Measurements from ENCODE around the gene DLGAP4. TPM values are rescaled to one million over a fixed set of nuclear protein-coding genes. Genes with fewer than 3 reads are reported as not detected.

Gene DLGAP4
- total and polyA plus RNA-seq, 9 of the 15 experiments (the other 6 are each of a cell fraction or from before 2014, with no cell fraction given) = 0.31 to 34.1 (median 4.5) TPM

DNA sequence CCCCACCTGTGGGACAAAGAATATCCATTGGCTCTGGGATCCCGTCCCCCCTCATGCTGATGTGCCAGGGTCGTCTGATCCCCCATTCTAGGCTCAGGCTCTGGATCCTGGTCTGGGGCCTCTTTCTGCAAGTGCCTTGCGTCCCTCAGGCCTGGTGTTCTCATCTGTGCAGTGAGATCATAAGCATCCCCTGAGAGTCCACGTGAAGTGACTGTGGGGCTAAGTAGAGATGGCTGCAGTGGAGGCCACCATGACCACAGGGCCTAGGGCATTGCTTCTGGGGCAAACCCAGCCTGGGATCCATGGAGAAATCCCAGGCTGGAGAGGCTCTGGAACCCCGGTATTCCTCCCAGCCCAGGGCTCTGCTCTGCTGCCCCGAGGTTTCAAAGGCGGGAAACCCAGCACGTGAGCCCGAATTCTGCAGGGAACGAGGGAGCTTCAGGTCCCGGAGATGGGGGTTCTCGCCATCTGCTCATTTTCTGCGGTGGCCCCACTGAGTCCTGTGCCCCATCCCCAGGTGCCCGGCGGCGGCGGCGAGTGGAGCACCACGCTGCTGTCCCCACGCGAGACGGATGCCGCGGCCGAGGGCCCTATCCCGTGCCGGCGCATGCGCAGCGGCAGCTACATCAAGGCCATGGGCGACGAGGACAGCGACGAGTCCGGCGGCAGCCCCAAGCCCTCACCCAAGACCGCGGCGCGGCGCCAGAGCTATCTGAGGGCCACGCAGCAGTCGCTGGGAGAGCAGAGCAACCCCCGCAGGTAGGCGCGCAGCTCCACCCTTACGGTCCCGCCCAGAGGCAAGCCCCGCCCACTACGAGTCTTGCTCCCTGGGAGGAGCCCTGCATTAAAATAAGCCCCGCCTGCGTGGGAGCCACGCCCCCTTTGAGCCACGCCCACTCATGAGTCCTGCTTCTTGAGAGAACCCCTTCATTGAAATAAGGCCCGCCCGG is 129.7 kb downstream of the DLGAP4 start (continued):
- TF ChIP-seq, protein P1, sequence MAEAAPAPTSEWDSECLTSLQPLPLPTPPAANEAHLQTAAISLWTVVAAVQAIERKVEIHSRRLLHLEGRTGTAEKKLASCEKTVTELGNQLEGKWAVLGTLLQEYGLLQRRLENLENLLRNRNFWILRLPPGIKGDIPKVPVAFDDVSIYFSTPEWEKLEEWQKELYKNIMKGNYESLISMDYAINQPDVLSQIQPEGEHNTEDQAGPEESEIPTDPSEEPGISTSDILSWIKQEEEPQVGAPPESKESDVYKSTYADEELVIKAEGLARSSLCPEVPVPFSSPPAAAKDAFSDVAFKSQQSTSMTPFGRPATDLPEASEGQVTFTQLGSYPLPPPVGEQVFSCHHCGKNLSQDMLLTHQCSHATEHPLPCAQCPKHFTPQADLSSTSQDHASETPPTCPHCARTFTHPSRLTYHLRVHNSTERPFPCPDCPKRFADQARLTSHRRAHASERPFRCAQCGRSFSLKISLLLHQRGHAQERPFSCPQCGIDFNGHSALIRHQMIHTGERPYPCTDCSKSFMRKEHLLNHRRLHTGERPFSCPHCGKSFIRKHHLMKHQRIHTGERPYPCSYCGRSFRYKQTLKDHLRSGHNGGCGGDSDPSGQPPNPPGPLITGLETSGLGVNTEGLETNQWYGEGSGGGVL (CRISPR knock-in tag; IDR thresholded peaks at IDR 0.05) = no peak
- no peak for TF ChIP-seq ZNF778 (CRISPR knock-in tag; IDR thresholded peaks at IDR 0.05)
- TF ChIP-seq POLR2B (IDR thresholded peaks at IDR 0.05; ENCODE audit: low read depth, partially characterized antibody) = no peak
- TF ChIP-seq SAFB2 (IDR thresholded peaks at IDR 0.05; ENCODE audit: borderline replicate concordance, low read depth, low read length, severe bottlenecking) = no peak
- TF ChIP-seq MCM5 (IDR thresholded peaks at IDR 0.05; ENCODE audit: low read depth) = no peak
- TF ChIP-seq EP400 (IDR thresholded peaks at IDR 0.05) = no peak
- peak; percentile 76; the same call in 1 of the 2 replicates for TF ChIP-seq RB1 (IDR thresholded peaks at IDR 0.05; ENCODE audit: low read depth)
- TF ChIP-seq, protein P2, sequence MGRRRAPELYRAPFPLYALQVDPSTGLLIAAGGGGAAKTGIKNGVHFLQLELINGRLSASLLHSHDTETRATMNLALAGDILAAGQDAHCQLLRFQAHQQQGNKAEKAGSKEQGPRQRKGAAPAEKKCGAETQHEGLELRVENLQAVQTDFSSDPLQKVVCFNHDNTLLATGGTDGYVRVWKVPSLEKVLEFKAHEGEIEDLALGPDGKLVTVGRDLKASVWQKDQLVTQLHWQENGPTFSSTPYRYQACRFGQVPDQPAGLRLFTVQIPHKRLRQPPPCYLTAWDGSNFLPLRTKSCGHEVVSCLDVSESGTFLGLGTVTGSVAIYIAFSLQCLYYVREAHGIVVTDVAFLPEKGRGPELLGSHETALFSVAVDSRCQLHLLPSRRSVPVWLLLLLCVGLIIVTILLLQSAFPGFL (CRISPR knock-in tag; IDR thresholded peaks at IDR 0.05) = no peak
- no peak for TF ChIP-seq RFX1 (IDR thresholded peaks at IDR 0.05)
- TF ChIP-seq ATF1 (CRISPR knock-in tag; IDR thresholded peaks at IDR 0.05) = no peak
- TF ChIP-seq ATF1 (tag; IDR thresholded peaks at IDR 0.05) = peak; percentile 56
- no peak for TF ChIP-seq GATAD2A (IDR thresholded peaks at IDR 0.05)
- no peak for TF ChIP-seq ZNF444 (CRISPR knock-in tag; IDR thresholded peaks at IDR 0.05)
- TF ChIP-seq RAD51 (IDR thresholded peaks at IDR 0.05; ENCODE audit: borderline replicate concordance, low read depth) = no peak
- TF ChIP-seq CBFB (CRISPR knock-in tag; IDR thresholded peaks at IDR 0.05) = no peak
- TF ChIP-seq, protein P3, sequence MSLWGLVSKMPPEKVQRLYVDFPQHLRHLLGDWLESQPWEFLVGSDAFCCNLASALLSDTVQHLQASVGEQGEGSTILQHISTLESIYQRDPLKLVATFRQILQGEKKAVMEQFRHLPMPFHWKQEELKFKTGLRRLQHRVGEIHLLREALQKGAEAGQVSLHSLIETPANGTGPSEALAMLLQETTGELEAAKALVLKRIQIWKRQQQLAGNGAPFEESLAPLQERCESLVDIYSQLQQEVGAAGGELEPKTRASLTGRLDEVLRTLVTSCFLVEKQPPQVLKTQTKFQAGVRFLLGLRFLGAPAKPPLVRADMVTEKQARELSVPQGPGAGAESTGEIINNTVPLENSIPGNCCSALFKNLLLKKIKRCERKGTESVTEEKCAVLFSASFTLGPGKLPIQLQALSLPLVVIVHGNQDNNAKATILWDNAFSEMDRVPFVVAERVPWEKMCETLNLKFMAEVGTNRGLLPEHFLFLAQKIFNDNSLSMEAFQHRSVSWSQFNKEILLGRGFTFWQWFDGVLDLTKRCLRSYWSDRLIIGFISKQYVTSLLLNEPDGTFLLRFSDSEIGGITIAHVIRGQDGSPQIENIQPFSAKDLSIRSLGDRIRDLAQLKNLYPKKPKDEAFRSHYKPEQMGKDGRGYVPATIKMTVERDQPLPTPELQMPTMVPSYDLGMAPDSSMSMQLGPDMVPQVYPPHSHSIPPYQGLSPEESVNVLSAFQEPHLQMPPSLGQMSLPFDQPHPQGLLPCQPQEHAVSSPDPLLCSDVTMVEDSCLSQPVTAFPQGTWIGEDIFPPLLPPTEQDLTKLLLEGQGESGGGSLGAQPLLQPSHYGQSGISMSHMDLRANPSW (CRISPR knock-in tag; IDR thresholded peaks at IDR 0.05) = no peak
- no peak for TF ChIP-seq PHF20 (IDR thresholded peaks at IDR 0.05; ENCODE audit: partially characterized antibody)
- TF ChIP-seq NEUROD1 (IDR thresholded peaks at IDR 0.05; ENCODE audit: borderline replicate concordance, low read depth, low read length, partially characterized antibody) = no peak
- TF ChIP-seq RBM14 (IDR thresholded peaks at IDR 0.05; ENCODE audit: borderline replicate concordance, insufficient read depth, low read depth, low read length) = no peak
- TF ChIP-seq JUNB (CRISPR knock-in tag; conservative IDR thresholded peaks at IDR 0.05) = no peak
- no peak for TF ChIP-seq TRIM24 (IDR thresholded peaks at IDR 0.05)
- no peak for TF ChIP-seq TAF7 (tag; IDR thresholded peaks at IDR 0.05)
- no peak for TF ChIP-seq ZKSCAN3 (CRISPR knock-in tag; IDR thresholded peaks at IDR 0.05)
- TF ChIP-seq FOXK2 (conservative IDR thresholded peaks at IDR 0.05 in 1 of 2, IDR thresholded peaks at IDR 0.05 in 1 of 2; ENCODE audit: low read depth in 2 of 2) = no peak

All from K562 (cell line).